Omental fat pad (tissue), 4 donors: ENCODE measurements around the gene LMO7. TPM values are rescaled to one million over a fixed set of nuclear protein-coding genes. Genes with fewer than 3 reads are reported as not detected.
A peak's percentile ranks its signal among the peaks of the same experiment; 100 is the strongest.

ENCODE experiments used
- ATAC-seq: fragments of 150-250 bp; one replicate; pipeline ENCODE4 v1.9.1; 2016; ENCODE audit warnings: mild to moderate bottlenecking, moderate library complexity; ENCODE audit not compliant: low FRiP score
- DNase-seq: peaks from one replicate; pipeline ENCODE4 v3.0.0-alpha.2; 2019; ENCODE audit warnings: low spot score
- total RNA-seq, 4 donors: library from RNA; depleted of rRNA; stranded (reverse); fragments of >200 nt; gene quantifications; one replicate each; pipeline ENCODE4 v1.1.0, GENCODE V29; 2016
- TF ChIP-seq, protein P1 (sequence below), 3 donors: fragments of 450-650 bp; IDR thresholded peaks; one replicate each; pipeline ENCODE4 v1.5.1; 2016 to 2017; ENCODE audit warnings: antibody characterized with exemption in 3 of 3, mild to moderate bottlenecking in 3 of 3, moderate library complexity in 2 of 3

Gene LMO7
- total RNA-seq, 4 donors from 2014 or later: 7.7 to 22.0 (median 12.4) TPM

DNA sequence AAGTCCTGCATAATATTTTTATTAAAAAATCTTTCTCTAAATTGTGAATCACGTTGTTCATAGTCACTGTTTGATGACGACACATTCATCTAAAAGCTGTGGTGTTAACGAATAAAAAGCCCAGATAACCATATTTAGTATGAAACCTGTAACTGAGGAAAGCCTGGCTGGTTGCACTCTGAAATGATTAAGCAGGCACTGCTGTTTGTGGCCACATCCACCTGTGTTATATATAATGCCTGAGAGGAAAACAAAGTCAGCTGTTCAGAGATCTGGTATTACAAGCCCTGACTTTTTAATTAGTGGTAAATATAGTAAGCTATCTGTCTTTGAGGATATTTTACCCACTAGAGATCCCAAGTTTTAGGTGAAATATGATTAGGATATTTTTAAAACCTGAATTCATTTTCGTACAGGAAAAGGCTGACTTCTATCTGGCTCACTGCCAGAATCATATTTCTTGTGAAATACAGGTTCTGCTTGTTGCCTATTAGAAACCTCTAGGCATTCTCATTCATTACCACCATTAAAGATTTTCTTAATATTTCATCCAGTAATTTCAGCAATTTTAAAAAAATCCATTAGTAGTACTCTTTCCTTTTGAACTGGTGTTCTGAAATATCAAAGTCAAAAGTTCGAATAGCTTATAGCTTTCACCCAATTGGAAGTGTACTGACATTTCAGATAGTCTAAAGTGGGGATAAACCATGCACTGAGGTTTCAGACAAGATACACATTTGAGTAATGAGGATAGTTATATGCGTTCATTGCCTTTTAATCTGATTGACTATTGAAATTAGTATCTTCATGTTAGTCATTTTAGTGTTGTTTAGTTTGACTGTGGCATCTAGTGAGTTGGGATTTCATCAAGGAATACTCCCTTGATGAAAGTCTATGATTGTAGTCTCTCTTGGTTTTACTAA is 79.7 kb downstream of the LMO7 start:
- DNase-seq: no peak
- TF ChIP-seq, protein P1, sequence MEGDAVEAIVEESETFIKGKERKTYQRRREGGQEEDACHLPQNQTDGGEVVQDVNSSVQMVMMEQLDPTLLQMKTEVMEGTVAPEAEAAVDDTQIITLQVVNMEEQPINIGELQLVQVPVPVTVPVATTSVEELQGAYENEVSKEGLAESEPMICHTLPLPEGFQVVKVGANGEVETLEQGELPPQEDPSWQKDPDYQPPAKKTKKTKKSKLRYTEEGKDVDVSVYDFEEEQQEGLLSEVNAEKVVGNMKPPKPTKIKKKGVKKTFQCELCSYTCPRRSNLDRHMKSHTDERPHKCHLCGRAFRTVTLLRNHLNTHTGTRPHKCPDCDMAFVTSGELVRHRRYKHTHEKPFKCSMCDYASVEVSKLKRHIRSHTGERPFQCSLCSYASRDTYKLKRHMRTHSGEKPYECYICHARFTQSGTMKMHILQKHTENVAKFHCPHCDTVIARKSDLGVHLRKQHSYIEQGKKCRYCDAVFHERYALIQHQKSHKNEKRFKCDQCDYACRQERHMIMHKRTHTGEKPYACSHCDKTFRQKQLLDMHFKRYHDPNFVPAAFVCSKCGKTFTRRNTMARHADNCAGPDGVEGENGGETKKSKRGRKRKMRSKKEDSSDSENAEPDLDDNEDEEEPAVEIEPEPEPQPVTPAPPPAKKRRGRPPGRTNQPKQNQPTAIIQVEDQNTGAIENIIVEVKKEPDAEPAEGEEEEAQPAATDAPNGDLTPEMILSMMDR (IDR thresholded peaks at IDR 0.05): no peak
- ATAC-seq: peak; percentile 55

DNA sequence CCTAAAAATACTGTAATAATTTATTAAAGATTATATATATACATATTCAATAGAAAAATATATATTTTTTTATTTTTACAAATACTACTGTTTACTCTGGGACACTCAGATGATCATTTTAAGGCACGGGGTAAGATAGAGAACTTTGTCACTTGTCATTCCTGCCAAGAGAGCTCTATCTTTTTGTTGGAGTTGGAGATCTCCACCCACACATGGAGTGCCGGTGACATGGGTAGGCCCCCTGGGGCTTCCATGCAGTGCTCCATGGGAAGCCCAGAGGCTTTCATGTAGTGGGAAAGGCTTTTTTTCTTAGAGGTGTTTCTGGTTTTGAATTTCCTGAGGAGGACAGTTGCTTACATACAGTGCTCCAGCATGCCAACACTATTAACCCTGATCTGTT is 81.4 kb downstream of the LMO7 start:
- no peak for DNase-seq
- ATAC-seq: no peak
- TF ChIP-seq, protein P1 (IDR thresholded peaks at IDR 0.05): no peak

- ATAC-seq (no peak), DNase-seq (no peak)
- TF ChIP-seq, protein P1 (IDR thresholded peaks at IDR 0.05): no peak
Measured at GRCh38 chr13:75721307-75721706, 85.2 kb downstream of the LMO7 start.

GRCh38 chr13:75723901-75724300 is 87.8 kb downstream of the LMO7 start:
- DNase-seq: no peak
- ATAC-seq: no peak
- TF ChIP-seq, protein P1 (IDR thresholded peaks at IDR 0.05): no peak

- ATAC-seq (no peak), DNase-seq (no peak)
- TF ChIP-seq, protein P1 (IDR thresholded peaks at IDR 0.05): no peak
Measured at GRCh38 chr13:75724752-75725517, 88.8 kb downstream of the LMO7 start.

DNA sequence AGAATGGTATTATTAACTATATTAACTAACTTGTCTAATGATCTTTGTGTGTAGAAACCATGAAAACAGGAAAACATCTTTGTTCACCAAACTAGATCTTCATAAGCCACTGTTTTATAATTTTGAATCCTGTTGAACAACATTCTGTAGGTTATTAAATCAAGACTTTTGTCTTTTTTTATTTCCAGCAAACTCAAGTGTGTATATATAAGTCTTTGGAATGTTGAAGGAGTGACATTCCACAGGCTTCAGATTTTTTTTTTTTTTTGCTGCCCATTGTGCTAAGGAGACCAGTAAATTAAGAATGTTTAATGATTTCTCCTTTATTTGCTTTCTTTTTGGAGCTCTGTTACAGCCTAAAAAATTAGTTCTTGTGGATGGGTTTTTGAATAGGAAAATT is 89.6 kb downstream of the LMO7 start:
- TF ChIP-seq, protein P1 (IDR thresholded peaks at IDR 0.05): no peak
- no peak for DNase-seq
- no peak for ATAC-seq
